ENCODE measurements around the gene RTN4RL2.

- TF ChIP-seq GATA2 (IDR thresholded peaks at IDR 0.05; ENCODE audit: low read depth, low read length) (no peak), GATA3 (IDR thresholded peaks at IDR 0.05; ENCODE audit: low read depth, low read length) (no peak)
These were observed 24.3 kb upstream of the RTN4RL2 start for GRCh38 chr11:57436031-57436430.
